CD4-positive, alpha-beta T cell treated with Interleukin-21 for 1 hour (primary cell): Measurements from ENCODE around the gene UCN2.
"Not testable (repeated sequence)": the region's sequence is repeated elsewhere in the genome, so short reads cannot be mapped to it uniquely, and the experiment has no call there.

ENCODE experiments used
- DNase-seq: peaks from one replicate; pipeline ENCODE4 v3.0.0-alpha.2; 2020

The UCN2 gene

GRCh38 chr3:48532977-48533337, 30.6 kb downstream of the UCN2 start:
- no peak for DNase-seq

GRCh38 chr3:48532271-48532976, 31.2 kb downstream of the UCN2 start:
- no peak for DNase-seq

- DNase-seq = not testable (repeated sequence)
These were observed 32.9 kb downstream of the UCN2 start for GRCh38 chr3:48530701-48531100.

- no peak for DNase-seq
These were observed 34.8 kb downstream of the UCN2 start for GRCh38 chr3:48528754-48529153.

- no peak for DNase-seq
These were observed 35.5 kb downstream of the UCN2 start for GRCh38 chr3:48528048-48528447.

- no peak for DNase-seq
These were observed 38.6 kb downstream of the UCN2 start for GRCh38 chr3:48524970-48525369.

GRCh38 chr3:48521635-48522034, 41.9 kb downstream of the UCN2 start:
- no peak for DNase-seq

GRCh38 chr3:48519277-48519643, 44.3 kb downstream of the UCN2 start:
- DNase-seq = no peak

GRCh38 chr3:48518638-48519276, 44.8 kb downstream of the UCN2 start:
- peak; percentile 22 for DNase-seq

GRCh38 chr3:48518069-48518468, 45.5 kb downstream of the UCN2 start:
- no peak for DNase-seq

GRCh38 chr3:48516571-48516970, 47.0 kb downstream of the UCN2 start:
- DNase-seq = peak; percentile 39

GRCh38 chr3:48514431-48515227, 49.0 kb downstream of the UCN2 start:
- DNase-seq = peak; percentile 53
